DND-41 (cell line): ENCODE data around the gene TAS2R60.

Source experiments
- ATAC-seq: fragments of 200-7000 bp; cut with Tn5 transposase; 3 replicates; pipeline ENCODE4 v1.9.1; 2021; ENCODE audit warnings: low read depth; ENCODE audit not compliant: insufficient read depth
- DNase-seq: peaks from one replicate; pipeline ENCODE4 v3.0.0-alpha.2; 2020
- H2AFZ ChIP-seq: 2 replicates; pipeline ENCODE4 v1.6.0; 2012; ENCODE audit warnings: low read depth, low read length
- H3K27ac ChIP-seq: 2 replicates; pipeline ENCODE4 v1.5.1; 2012; ENCODE audit warnings: low read length, inconsistent platforms
- H3K27me3 ChIP-seq: fragments of 200-600 bp; sonication (generic); 2 replicates; pipeline ENCODE4 v1.6.0; 2012; ENCODE audit warnings: low read length, mild to moderate bottlenecking, inconsistent platforms; ENCODE audit not compliant: insufficient read depth, poor library complexity
- H3K36me3 ChIP-seq: 2 replicates; pipeline ENCODE4 v1.5.1; 2012; ENCODE audit warnings: low read length, inconsistent platforms; ENCODE audit not compliant: insufficient read depth
- H3K4me1 ChIP-seq: 2 replicates; pipeline ENCODE4 v1.5.1; 2012; ENCODE audit warnings: mild to moderate bottlenecking, low read length; ENCODE audit not compliant: insufficient read depth
- H3K4me2 ChIP-seq: 2 replicates; pipeline ENCODE4 v1.6.0; 2012; ENCODE audit warnings: mild to moderate bottlenecking, moderate library complexity, low read length, inconsistent platforms; ENCODE audit not compliant: insufficient read depth
- H3K4me3 ChIP-seq, 2 experiments: fragments of 200-600 bp in 1 of 2; shearing (Covaris generic) in 1 of 2; 2 replicates each; pipeline ENCODE4 v1.5.1; 2012 to 2016; ENCODE audit warnings: inconsistent platforms in 2 of 2, low read length in 2 of 2, mild to moderate bottlenecking in 2 of 2, low read depth in 1 of 2, moderate library complexity in 1 of 2
- H3K79me2 ChIP-seq: 2 replicates; pipeline ENCODE4 v1.6.0; 2012; ENCODE audit warnings: low read length, inconsistent platforms; ENCODE audit not compliant: insufficient read depth
- H3K9ac ChIP-seq: 2 replicates; pipeline ENCODE4 v1.6.0; 2012; ENCODE audit warnings: low read depth, mild to moderate bottlenecking, inconsistent platforms, low read length, moderate library complexity
- H3K9me3 ChIP-seq: 2 replicates; pipeline ENCODE4 v1.5.1; 2012; ENCODE audit warnings: low read length, moderate library complexity, mild to moderate bottlenecking, inconsistent platforms; ENCODE audit not compliant: insufficient read depth, severe bottlenecking
- H4K20me1 ChIP-seq: 2 replicates; pipeline ENCODE4 v1.6.0; 2012; ENCODE audit warnings: low read length; ENCODE audit not compliant: insufficient read depth
- CTCF ChIP-seq: IDR thresholded peaks from 2 replicates; pipeline ENCODE4 v1.5.1; 2012; ENCODE audit warnings: borderline replicate concordance, low read length, moderate library complexity, mild to moderate bottlenecking; ENCODE audit not compliant: poor library complexity, severe bottlenecking; ENCODE audit errors: extremely low read depth
- EZH2 ChIP-seq: IDR thresholded peaks from 3 replicates; pipeline ENCODE4 v1.6.1; 2012; ENCODE audit warnings: borderline replicate concordance, low read depth, mild to moderate bottlenecking, moderate library complexity, low read length, inconsistent platforms; ENCODE audit not compliant: severe bottlenecking

Gene TAS2R60

GRCh38 chr7:143444063-143444782 lies 970 bp downstream of the TAS2R60 start:
- no peak for TF ChIP-seq CTCF
- TF ChIP-seq EZH2: no peak
- no peak for ATAC-seq
- Histone ChIP-seq H3K36me3 (no peaks in the 10 kb centered on the region), H3K79me2 (no peaks in the 10 kb centered on the region), H3K27me3 (peaks cover 7% of the 10 kb centered on the region), H3K4me2 (no peak overlapping the region), H4K20me1 (no peaks in the 10 kb centered on the region), H3K27ac (no peak overlapping the region), H3K9me3 (no peaks in the 10 kb centered on the region), H3K4me1 (no peaks in the 10 kb centered on the region), H3K9ac (no peak overlapping the region), H2AFZ (no peak overlapping the region), H3K4me3 (no peak overlapping the region)
- no peak for DNase-seq

GRCh38 chr7:143444785-143445184 lies 1.5 kb downstream of the TAS2R60 start:
- Histone ChIP-seq H3K27me3 (peaks cover 7% of the 10 kb centered on the region), H3K9ac (no peak overlapping the region), H3K4me2 (no peak overlapping the region), H3K4me1 (no peaks in the 10 kb centered on the region), H3K27ac (no peak overlapping the region), H3K36me3 (no peaks in the 10 kb centered on the region), H3K9me3 (no peaks in the 10 kb centered on the region), H3K4me3 (no peak overlapping the region), H4K20me1 (no peaks in the 10 kb centered on the region), H3K79me2 (no peaks in the 10 kb centered on the region), H2AFZ (no peak overlapping the region)
- TF ChIP-seq EZH2 (no peak), CTCF (no peak)
- ATAC-seq (no peak), DNase-seq (no peak)

GRCh38 chr7:143447466-143447865 lies 4.2 kb downstream of the TAS2R60 start:
- H3K9me3 ChIP-seq: no peaks in the 10 kb centered on the region
- no peak overlapping the region for H2AFZ ChIP-seq
- peaks cover 14% of the 10 kb centered on the region for H3K27me3 ChIP-seq
- no peak for ATAC-seq
- H3K79me2 ChIP-seq: no peaks in the 10 kb centered on the region
- H4K20me1 ChIP-seq: no peaks in the 10 kb centered on the region
- no peak overlapping the region for H3K4me3 ChIP-seq
- no peaks in the 10 kb centered on the region for H3K36me3 ChIP-seq
- DNase-seq: no peak
- H3K4me2 ChIP-seq: no peak overlapping the region
- no peak for TF ChIP-seq CTCF
- no peak for TF ChIP-seq EZH2
- no peak overlapping the region for H3K9ac ChIP-seq
- no peak overlapping the region for H3K27ac ChIP-seq
- H3K4me1 ChIP-seq: no peaks in the 10 kb centered on the region

- Histone ChIP-seq H3K27ac (no peak overlapping the region), H3K79me2 (no peaks in the 10 kb centered on the region), H3K4me1 (no peaks in the 10 kb centered on the region), H3K36me3 (no peaks in the 10 kb centered on the region), H3K27me3 (peaks cover 18% of the 10 kb centered on the region), H2AFZ (no peak overlapping the region), H3K4me3 (no peak overlapping the region), H4K20me1 (no peaks in the 10 kb centered on the region), H3K9me3 (no peaks in the 10 kb centered on the region), H3K4me2 (no peak overlapping the region), H3K9ac (no peak overlapping the region)
- DNase-seq: no peak
- no peak for TF ChIP-seq EZH2
- no peak for ATAC-seq
Measured at GRCh38 chr7:143448429-143448828, 5.2 kb downstream of the TAS2R60 start.
